HepG2 (cell line): ENCODE measurements around the gene UBE2J1. TPM values are rescaled to one million over a fixed set of nuclear protein-coding genes. Genes with fewer than 3 reads are reported as not detected.

ENCODE experiments used
- ATAC-seq: fragments of 200-7000 bp; cut with Tn5 transposase; 3 replicates; pipeline ENCODE4 v1.9.1; 2020; ENCODE audit warnings: mild to moderate bottlenecking, moderate library complexity
- BruUV-seq: library from RNA; stranded (reverse); fragments of 400-500 nt; replicated peaks from 2 replicates; lab custom pipeline; 2021; lab: Mats Ljungman, UMichigan
- CTCF ChIA-PET: fragments of 300-600 bp; formaldehyde crosslinking; extraction: SDS; loops from one replicate; lab custom pipeline; 2021; ENCODE audit warnings: low total read pairs, inconsistent platforms, low intra/inter-chr PET ratio; lab: Yijun Ruan, JAX
- POLR2A ChIA-PET: fragments of 350-600 bp; sonication (Branson Sonifier 250); formaldehyde crosslinking; loops from one replicate; lab custom pipeline; 2020; ENCODE audit warnings: antibody characterized with exemption, inconsistent platforms; lab: Yijun Ruan, JAX
- DNase-seq: peaks from one replicate; pipeline ENCODE4 v3.0.0-alpha.2; 2015; ENCODE audit warnings: low spot score
- FAIRE-seq: peaks from 3 replicates; lab custom pipeline; 2011; peaks lifted over from hg19 to GRCh38; lab: Jason Lieb, UNC
- H2AFZ ChIP-seq: one replicate; pipeline ENCODE4 v1.6.1; 2011; ENCODE audit warnings: low read length, inconsistent platforms
- H3K27ac ChIP-seq: fragments of 300-600 bp; 3 replicates; pipeline ENCODE4 v1.8.0; 2011; ENCODE audit warnings: mixed run types, mild to moderate bottlenecking, mixed read lengths, low read length, inconsistent platforms; ENCODE audit not compliant: insufficient read depth; ENCODE audit errors: extremely low read length
- H3K27me3 ChIP-seq, 2 experiments: fragments of 200-600 bp in 1 of 2; 2 replicates in 1 of 2; 3 replicates in 1 of 2; pipeline versions ENCODE4 v1.6.0 to v1.8.0; 2011; ENCODE audit warnings: low read length in 2 of 2, mild to moderate bottlenecking in 2 of 2, moderate library complexity in 2 of 2, inconsistent platforms in 1 of 2; ENCODE audit not compliant: insufficient read depth in 2 of 2, control insufficient read depth in 1 of 2
- H3K36me3 ChIP-seq, 2 experiments: fragments of 200-600 bp in 1 of 2; replicated peaks in 1 of 2; 2 replicates in 1 of 2; 3 replicates in 1 of 2; pipeline versions ENCODE4 v1.5.1 to v1.8.0; 2011; ENCODE audit warnings: low read length in 2 of 2, inconsistent platforms in 1 of 2; ENCODE audit not compliant: insufficient read depth in 2 of 2, control insufficient read depth in 1 of 2
- H3K4me1 ChIP-seq: 2 replicates; pipeline ENCODE4 v1.5.1; 2012; ENCODE audit warnings: low read length, inconsistent platforms; ENCODE audit not compliant: insufficient read depth
- H3K4me2 ChIP-seq: 2 replicates; pipeline ENCODE4 v1.6.0; 2011; ENCODE audit warnings: low read depth, low read length, inconsistent platforms
- H3K4me3 ChIP-seq, 3 experiments: fragments of 200-600 bp in 1 of 3; sonication (generic), shearing (Covaris generic) in 1 of 3; replicated peaks in 1 of 3; 2 replicates each; pipeline ENCODE4 v1.5.1; 2011 to 2016; ENCODE audit warnings: low read length in 3 of 3, inconsistent platforms in 2 of 3, low read depth in 2 of 3, mild to moderate bottlenecking in 2 of 3, control low read depth in 1 of 3, mixed read lengths in 1 of 3; ENCODE audit not compliant: insufficient read depth in 1 of 3
- H3K79me2 ChIP-seq: one replicate; pipeline ENCODE4 v1.6.1; 2011; ENCODE audit warnings: low read length, inconsistent platforms; ENCODE audit not compliant: insufficient read depth
- H3K9ac ChIP-seq: 2 replicates; pipeline ENCODE4 v1.6.0; 2011; ENCODE audit warnings: mild to moderate bottlenecking, low read depth, low read length, inconsistent platforms; ENCODE audit not compliant: insufficient read depth
- H3K9me3 ChIP-seq: 2 replicates; pipeline ENCODE4 v1.5.1; 2012; ENCODE audit warnings: mild to moderate bottlenecking, low read length
- H4K20me1 ChIP-seq: 2 replicates; pipeline ENCODE4 v1.6.0; 2011; ENCODE audit warnings: inconsistent platforms, mild to moderate bottlenecking, low read length, moderate library complexity; ENCODE audit not compliant: insufficient read depth
- FUBP1 ChIP-seq: sonication (generic); formaldehyde crosslinking; IDR thresholded peaks from 2 replicates; pipeline ENCODE4 v1.5.1; 2020; ENCODE audit warnings: missing genetic modification reagents, mild to moderate bottlenecking, borderline replicate concordance
- HOXA7 ChIP-seq: sonication (generic); formaldehyde crosslinking; IDR thresholded peaks from 2 replicates; pipeline ENCODE4 v1.8.1; 2022; ENCODE audit warnings: mild to moderate bottlenecking, missing genetic modification reagents, moderate library complexity
- JUNB ChIP-seq: sonication (generic); formaldehyde crosslinking; IDR thresholded peaks from 2 replicates; pipeline ENCODE4 v1.8.0; 2022; ENCODE audit warnings: missing genetic modification reagents, mild to moderate bottlenecking, borderline replicate concordance
- NFIB ChIP-seq: sonication (generic); formaldehyde crosslinking; IDR thresholded peaks from 2 replicates; pipeline ENCODE4 v1.9.0; 2021; ENCODE audit warnings: missing genetic modification reagents, mild to moderate bottlenecking, borderline replicate concordance
- PRDM4 ChIP-seq: sonication (generic); formaldehyde crosslinking; IDR thresholded peaks from 2 replicates; pipeline ENCODE4 v1.9.0; 2021; ENCODE audit warnings: missing genetic modification reagents, borderline replicate concordance
- SRF ChIP-seq: IDR thresholded peaks from 2 replicates; pipeline ENCODE4 v1.6.1; 2011; ENCODE audit warnings: mild to moderate bottlenecking, low read depth, low read length, moderate library complexity
- TEAD2 ChIP-seq: sonication (generic); formaldehyde crosslinking; IDR thresholded peaks from 2 replicates; pipeline ENCODE4 v1.9.0; 2021; ENCODE audit warnings: missing genetic modification reagents
- TFDP1 ChIP-seq: IDR thresholded peaks from 2 replicates; pipeline ENCODE4 v1.6.1; 2016; ENCODE audit warnings: missing compliant biosample characterization, missing genetic modification reagents, borderline replicate concordance
- TMF1 ChIP-seq: sonication (generic); formaldehyde crosslinking; IDR thresholded peaks from 2 replicates; pipeline ENCODE4 v1.8.1; 2022; ENCODE audit warnings: low read depth, missing genetic modification reagents
- ZBTB42 ChIP-seq: sonication (generic); formaldehyde crosslinking; IDR thresholded peaks from 2 replicates; pipeline ENCODE4 v1.5.0; 2020; ENCODE audit warnings: mild to moderate bottlenecking, missing genetic modification reagents
- ZNF205 ChIP-seq: IDR thresholded peaks from 2 replicates; pipeline ENCODE4 v1.6.1; 2018; ENCODE audit warnings: missing biosample characterization, missing genetic modification reagents
- ZNF235 ChIP-seq: sonication (generic); formaldehyde crosslinking; IDR thresholded peaks from 2 replicates; pipeline ENCODE4 v1.8.1; 2023; ENCODE audit warnings: mild to moderate bottlenecking, missing genetic modification reagents, borderline replicate concordance
- ZNF841 ChIP-seq: sonication (generic); formaldehyde crosslinking; IDR thresholded peaks from 2 replicates; pipeline ENCODE4 v1.8.1; 2023; ENCODE audit warnings: missing genetic modification reagents, borderline replicate concordance
- WGBS: methylation state at CpG from one replicate; pipeline ENCODE4 v1.1.6; 2017; ENCODE audit warnings: low lambda C conversion rate; 5-methylcytosine and 5-hydroxymethylcytosine counted together
- in situ Hi-C: cut with HindIII; loops from 2 replicates; pipeline ENCODE4 v1.10.0; 2017; ENCODE audit warnings: low pct_unique_long_range_greater_than_20kb; ENCODE audit not compliant: extremely low pct_ligation_motif_present
- intact Hi-C: fragments of 100-400 bp; cut with micrococcal nuclease; formaldehyde crosslinking; loops from one replicate; pipeline ENCODE4 v1.10.0; 2022; ENCODE audit not compliant: unreplicated experiment
- polyA plus RNA-seq, 8 experiments: library from polyadenylated mRNA; depleted of rRNA in 3 of 8; stranded (reverse) in 7 of 8; unstranded in 1 of 8; fragments of >200 nt; fragmentation: Illumina TruSeq in 4 of 8; extraction: Trizol in 4 of 8; gene quantifications; 2 replicates each; pipeline versions ENCODE4 v1.2.1 to v1.2.3, GENCODE V29; 2011 to 2016; ENCODE audit warnings: low read depth in 4 of 8, missing spikeins in 1 of 8, mixed read lengths in 1 of 8; ENCODE audit not compliant: insufficient read depth in 1 of 8
- total RNA-seq, 5 experiments: library from RNA; depleted of rRNA; stranded (reverse); fragments of >200 nt; fragmentation: Illumina TruSeq; extraction: Trizol; gene quantifications; 2 replicates each; pipeline ENCODE4 v1.2.3, GENCODE V29; 2016; ENCODE audit warnings: low read depth in 1 of 5

The UBE2J1 gene
- total and polyA plus RNA-seq, 2 of the 13 experiments (the other 11 are each of a cell fraction or from before 2014, with no cell fraction given) = 19.3 to 24.6 TPM

- Histone ChIP-seq H2AFZ (no peak overlapping the region), H3K36me3 (no peaks in the 10 kb centered on the region), H3K79me2 (no peaks in the 10 kb centered on the region), H4K20me1 (no peaks in the 10 kb centered on the region), H3K4me2 (peak overlapping the region; percentile 45), H3K4me3 (no peak overlapping the region), H3K9me3 (no peaks in the 10 kb centered on the region), H3K9ac (no peak overlapping the region), H3K27me3 (no peaks in the 10 kb centered on the region), H3K4me1 (0 out of 2 replicates have a peak, but pooled peaks cover 7% of the 10 kb centered on the region), H3K27ac (no peak overlapping the region)
- intact Hi-C loops = loop anchor here (5.0 to 10.0 kb wide), 2 partner anchors 225 to 387 kb away; no protein-coding TSS in a partner anchor
- 14% methylated on average over 5 of the region's 8 CpGs for WGBS
- CTCF ChIA-PET = interaction anchor here (1.1 to 1.5 kb wide), 2 partner anchors 61 to 239 kb away, joined by 3 to 4 read pairs; partner anchors contain the start of gene ANKRD6
- in situ Hi-C loops = loop anchor here (5.0 kb wide), 1 partner anchor 60 kb away; no protein-coding TSS in a partner anchor
- peak; percentile 47 for DNase-seq
- no TSS peak for BruUV-seq
- POLR2A ChIA-PET = interaction anchor here (1.0 kb wide), 2 partner anchors 19 to 241 kb away, joined by 3 read pairs; no protein-coding TSS in a partner anchor
- FAIRE-seq = peak; percentile 15
- peak; percentile 94 for ATAC-seq
- no peak for TF ChIP-seq JUNB
- no peak for TF ChIP-seq ZBTB42
- TF ChIP-seq PRDM4 (CRISPR knock-in tag) = no peak
- TF ChIP-seq FUBP1 (CRISPR knock-in tag) = no peak
- TF ChIP-seq HOXA7 (CRISPR knock-in tag) = no peak
- 0 out of 2 replicates have a peak, but pooled peaks have one; percentile 29 for TF ChIP-seq TFDP1 (CRISPR knock-in tag)
- TF ChIP-seq TMF1 (CRISPR knock-in tag) = no peak
- TF ChIP-seq ZNF205 (CRISPR knock-in tag) = no peak
- no peak for TF ChIP-seq NFIB (CRISPR knock-in tag)
- no peak for TF ChIP-seq ZNF235 (CRISPR knock-in tag)
- no peak for TF ChIP-seq ZNF841 (CRISPR knock-in tag)
- TF ChIP-seq TEAD2 = no peak
- no peak for TF ChIP-seq SRF
These were observed 19.5 kb upstream of the UBE2J1 start for GRCh38 chr6:89371849-89372505.
